Embryonic facial prominence (tissue), 1 donor: ENCODE measurements around the gene CNOT1.
"Not testable (repeated sequence)": the region's sequence is repeated elsewhere in the genome, so short reads cannot be mapped to it uniquely, and the experiment has no call there.

ENCODE experiments used
- DNase-seq: peaks from one replicate; pipeline ENCODE4 v3.0.0-alpha.2; 2016; ENCODE audit errors: extremely low spot score

Gene CNOT1

GRCh38 chr16:58638148-58639036 lies 8.8 kb upstream of the CNOT1 start:
- no peak for DNase-seq

GRCh38 chr16:58637021-58637420 lies 7.4 kb upstream of the CNOT1 start:
- not testable (repeated sequence) for DNase-seq

GRCh38 chr16:58636466-58636865 lies 6.8 kb upstream of the CNOT1 start:
- DNase-seq: no peak

GRCh38 chr16:58635502-58635901 lies 5.9 kb upstream of the CNOT1 start:
- no peak for DNase-seq

- DNase-seq: no peak
These were observed 4.7 kb upstream of the CNOT1 start for GRCh38 chr16:58634265-58634802.

- DNase-seq: no peak
These were observed 537 bp downstream of the CNOT1 start for GRCh38 chr16:58628845-58629732.

- no peak for DNase-seq
These were observed 5.4 kb downstream of the CNOT1 start for GRCh38 chr16:58624209-58624608.

- no peak for DNase-seq
These were observed 9.2 kb downstream of the CNOT1 start for GRCh38 chr16:58620396-58620795.

- no peak for DNase-seq
These were observed 14.3 kb downstream of the CNOT1 start for GRCh38 chr16:58615280-58615679.

GRCh38 chr16:58614860-58615259 lies 14.8 kb downstream of the CNOT1 start:
- DNase-seq: no peak

- no peak for DNase-seq
These were observed 15.4 kb downstream of the CNOT1 start for GRCh38 chr16:58614212-58614611.

- DNase-seq: not testable (repeated sequence)
These were observed 16.7 kb downstream of the CNOT1 start for GRCh38 chr16:58612965-58613364.

GRCh38 chr16:58608601-58609136 lies 21.0 kb downstream of the CNOT1 start:
- DNase-seq: no peak

GRCh38 chr16:58605562-58605961 lies 24.1 kb downstream of the CNOT1 start:
- DNase-seq: no peak

GRCh38 chr16:58591083-58591482 lies 38.5 kb downstream of the CNOT1 start:
- DNase-seq: no peak

GRCh38 chr16:58589326-58589905 lies 40.2 kb downstream of the CNOT1 start:
- peak; percentile 13 for DNase-seq

GRCh38 chr16:58588406-58588805 lies 41.2 kb downstream of the CNOT1 start:
- DNase-seq: no peak

- DNase-seq: no peak
These were observed 43.1 kb downstream of the CNOT1 start for GRCh38 chr16:58586340-58587030.

GRCh38 chr16:58584831-58585505 lies 44.7 kb downstream of the CNOT1 start:
- DNase-seq: no peak

- no peak for DNase-seq
These were observed 46.5 kb downstream of the CNOT1 start for GRCh38 chr16:58582971-58583765.
